Measurements from ENCODE around the gene CALHM4.

CALHM4 gene

DNA sequence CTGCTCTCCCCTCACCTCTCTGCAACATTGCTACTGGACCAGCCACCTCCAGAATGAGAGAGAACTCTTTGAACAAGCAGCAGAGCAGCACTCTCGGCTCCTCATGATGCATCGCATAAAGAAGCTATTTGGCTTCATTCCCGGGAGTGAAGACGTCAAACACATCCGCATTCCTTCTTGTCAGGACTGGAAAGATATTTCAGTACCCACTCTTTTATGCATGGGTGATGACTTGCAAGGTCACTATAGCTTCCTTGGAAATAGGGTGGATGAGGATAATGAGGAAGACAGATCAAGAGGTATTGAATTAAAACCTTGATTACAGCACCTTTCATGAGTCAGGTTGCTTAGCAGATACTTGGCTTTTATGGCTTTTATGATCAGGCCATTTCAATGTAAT is 4.3 kb downstream of the CALHM4 start:
- TF ChIP-seq GATA3 (IDR thresholded peaks at IDR 0.05; ENCODE audit: low read depth, low read length), result no peak
- no peak for TF ChIP-seq GATA2 (IDR thresholded peaks at IDR 0.05; ENCODE audit: low read depth, low read length)

GRCh38 chr6:116560130-116560529 is 6.6 kb downstream of the CALHM4 start:
- no peak for TF ChIP-seq GATA2 (IDR thresholded peaks at IDR 0.05; ENCODE audit: low read depth, low read length)
- TF ChIP-seq GATA3 (IDR thresholded peaks at IDR 0.05; ENCODE audit: low read depth, low read length), result no peak

- no peak for TF ChIP-seq GATA3 (IDR thresholded peaks at IDR 0.05; ENCODE audit: low read depth, low read length)
- no peak for TF ChIP-seq GATA2 (IDR thresholded peaks at IDR 0.05; ENCODE audit: low read depth, low read length)
Observed at GRCh38 chr6:116561377-116562018, 7.9 kb downstream of the CALHM4 start.

DNA sequence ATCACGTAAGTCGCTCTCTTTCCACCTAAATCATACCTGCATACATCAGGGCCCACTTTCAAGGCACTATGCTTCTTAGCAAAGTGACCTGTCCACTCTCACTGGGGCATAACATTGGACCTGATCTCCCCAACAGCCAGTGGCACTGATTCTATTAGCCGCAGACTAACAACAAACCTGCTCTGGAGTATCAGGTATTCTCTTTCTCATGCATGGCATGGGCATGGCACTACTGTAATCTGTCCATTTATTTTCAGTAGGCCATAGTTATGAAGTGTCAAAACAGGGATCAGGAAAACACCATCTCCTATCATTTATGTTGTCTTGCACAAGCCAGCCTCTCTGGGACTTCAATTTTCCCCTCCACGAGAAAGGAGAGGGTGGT is 8.5 kb downstream of the CALHM4 start:
- TF ChIP-seq GATA3 (IDR thresholded peaks at IDR 0.05; ENCODE audit: low read depth, low read length), result no peak
- no peak for TF ChIP-seq GATA2 (IDR thresholded peaks at IDR 0.05; ENCODE audit: low read depth, low read length)

DNA sequence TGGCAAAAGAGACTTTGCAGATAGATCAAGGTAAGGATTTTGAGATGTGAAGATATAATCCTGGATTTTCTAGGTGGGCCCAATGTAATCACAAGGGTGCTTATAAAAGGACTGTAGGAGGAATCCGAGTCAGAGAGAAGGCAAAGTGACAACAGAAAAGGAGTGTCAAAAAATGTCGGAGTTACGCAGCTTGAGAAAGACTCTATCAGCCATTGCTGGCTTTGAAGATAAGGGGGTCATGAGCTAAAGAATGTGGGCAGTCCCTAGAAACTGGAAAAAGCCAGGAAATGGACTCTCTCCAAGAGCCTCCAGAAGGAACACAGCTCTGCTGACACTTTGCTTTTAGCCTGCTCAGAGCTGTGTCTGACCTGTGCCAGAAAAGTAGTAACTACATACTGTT is 9.1 kb downstream of the CALHM4 start:
- TF ChIP-seq GATA2 (IDR thresholded peaks at IDR 0.05; ENCODE audit: low read depth, low read length) (no peak), GATA3 (IDR thresholded peaks at IDR 0.05; ENCODE audit: low read depth, low read length) (no peak)

DNA sequence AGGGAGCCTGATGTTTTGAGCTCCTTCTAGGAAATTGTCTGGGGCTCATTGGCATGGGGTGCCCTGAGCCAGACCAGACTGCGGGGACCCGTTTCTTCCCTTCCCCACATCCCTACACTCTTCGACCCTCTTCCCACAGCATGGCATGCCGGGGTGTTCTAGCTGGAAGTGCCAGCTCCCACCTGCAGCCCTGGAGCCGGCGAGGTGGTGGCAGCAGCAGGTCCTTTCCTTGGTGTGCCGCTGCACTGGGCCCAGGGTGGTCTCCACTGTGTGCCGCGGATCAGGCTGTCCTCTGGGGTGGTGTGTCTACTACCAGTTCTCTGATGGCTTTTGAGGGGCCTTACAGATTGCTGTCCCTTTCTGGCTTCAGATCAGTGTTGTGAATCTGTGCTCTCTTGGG is 10.3 kb downstream of the CALHM4 start:
- TF ChIP-seq GATA3 (IDR thresholded peaks at IDR 0.05; ENCODE audit: low read depth, low read length) (no peak), GATA2 (IDR thresholded peaks at IDR 0.05; ENCODE audit: low read depth, low read length) (no peak)

GRCh38 chr6:116564311-116564710 is 10.8 kb downstream of the CALHM4 start:
- no peak for TF ChIP-seq GATA3 (IDR thresholded peaks at IDR 0.05; ENCODE audit: low read depth, low read length)
- no peak for TF ChIP-seq GATA2 (IDR thresholded peaks at IDR 0.05; ENCODE audit: low read depth, low read length)

DNA sequence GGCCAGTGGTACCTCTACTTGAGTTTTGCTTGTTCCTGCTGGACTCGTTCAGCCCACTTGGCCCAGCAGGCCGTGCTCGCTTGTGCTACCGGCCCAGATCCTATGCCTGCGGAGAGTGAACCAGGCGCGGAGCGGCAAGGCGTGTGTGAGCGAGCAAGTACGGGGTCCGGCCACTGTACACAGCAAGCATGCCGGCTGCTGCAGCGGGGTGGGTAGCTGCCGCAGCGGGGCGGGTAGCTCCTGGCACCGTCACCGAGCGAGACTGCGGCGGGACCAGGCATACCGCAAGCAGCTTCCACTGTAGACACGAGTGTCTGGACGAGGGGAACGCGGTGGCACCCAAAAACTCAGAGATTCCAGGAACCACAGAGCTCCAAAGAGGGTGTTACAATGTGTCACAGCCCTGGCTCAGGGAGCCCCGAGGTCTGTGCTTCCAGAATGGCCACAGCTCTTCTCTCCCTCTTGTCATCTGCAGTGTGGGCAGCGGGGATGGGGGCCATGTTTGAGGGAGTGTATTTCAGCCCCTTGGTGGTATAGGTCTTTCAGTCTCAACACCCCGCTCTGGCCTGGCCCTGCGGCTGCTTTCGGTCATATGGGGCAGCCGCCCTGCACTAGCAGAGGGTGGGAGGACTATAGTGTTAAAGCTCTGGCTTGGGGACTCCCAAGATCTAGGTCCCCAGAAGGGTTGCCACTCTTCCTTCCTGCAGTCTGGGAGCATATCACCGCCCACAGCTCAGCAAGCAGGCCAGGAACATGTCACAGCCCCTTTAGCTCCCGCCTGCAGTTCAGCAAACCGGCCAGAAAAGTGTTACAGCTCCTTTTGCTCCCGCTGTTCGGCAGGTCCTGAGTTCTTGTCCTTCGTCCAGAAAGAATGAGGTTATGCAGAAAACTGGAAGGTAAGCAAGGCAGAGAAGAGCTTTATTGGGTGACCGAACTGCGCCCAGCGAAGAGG is 11.6 kb downstream of the CALHM4 start:
- no peak for TF ChIP-seq GATA2 (IDR thresholded peaks at IDR 0.05; ENCODE audit: low read depth, low read length)
- TF ChIP-seq GATA3 (IDR thresholded peaks at IDR 0.05; ENCODE audit: low read depth, low read length), result no peak

- TF ChIP-seq GATA2 (IDR thresholded peaks at IDR 0.05; ENCODE audit: low read depth, low read length), result no peak
- no peak for TF ChIP-seq GATA3 (IDR thresholded peaks at IDR 0.05; ENCODE audit: low read depth, low read length)
Observed at GRCh38 chr6:116568111-116568510, 14.6 kb downstream of the CALHM4 start.

DNA sequence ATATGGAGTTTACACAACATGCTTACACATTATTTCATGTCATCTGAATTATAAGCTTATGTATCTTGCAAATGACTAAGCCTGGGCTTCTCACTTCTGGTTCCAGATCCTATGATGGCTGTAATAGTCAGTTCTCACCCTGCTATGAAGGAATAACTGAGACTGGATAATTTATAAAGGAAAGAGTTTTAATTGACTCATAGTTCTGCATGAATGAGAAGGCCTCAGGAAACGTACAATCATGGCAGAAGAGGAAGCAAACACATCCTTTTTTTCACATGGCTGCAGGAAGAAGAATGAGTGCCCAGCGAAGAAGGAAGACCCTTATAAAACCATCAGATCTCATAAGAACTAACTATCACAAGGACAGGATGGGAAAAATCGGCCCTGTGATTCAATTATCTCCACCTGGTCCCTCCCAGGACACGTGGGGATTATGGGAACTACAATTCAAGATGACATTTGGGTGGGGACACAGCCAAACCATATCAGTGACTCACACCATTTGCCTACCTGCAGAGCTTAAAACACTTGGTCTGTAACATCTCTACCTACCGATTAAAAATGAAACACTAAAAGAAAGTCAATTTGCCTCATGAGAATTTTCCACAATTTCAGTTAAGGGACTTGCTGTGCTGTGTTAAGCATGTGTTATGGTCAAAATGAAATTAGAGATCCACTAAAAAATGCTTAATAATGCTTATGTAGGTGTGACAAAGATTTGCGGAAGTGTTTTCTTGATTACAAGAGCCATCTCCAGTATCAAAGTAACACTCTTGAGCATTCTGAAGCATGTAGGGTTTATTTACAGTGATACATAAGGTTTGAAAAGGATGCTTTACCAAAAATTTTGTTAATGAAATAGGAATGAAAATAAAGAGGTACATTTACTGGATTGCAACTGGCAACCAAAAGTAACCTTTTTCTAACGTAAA is 15.5 kb downstream of the CALHM4 start:
- no peak for TF ChIP-seq GATA2 (IDR thresholded peaks at IDR 0.05; ENCODE audit: low read depth, low read length)
- TF ChIP-seq GATA3 (IDR thresholded peaks at IDR 0.05; ENCODE audit: low read depth, low read length), result no peak

- TF ChIP-seq GATA2 (IDR thresholded peaks at IDR 0.05; ENCODE audit: low read depth, low read length), result no peak
- no peak for TF ChIP-seq GATA3 (IDR thresholded peaks at IDR 0.05; ENCODE audit: low read depth, low read length)
Observed at GRCh38 chr6:116570856-116571682, 17.5 kb downstream of the CALHM4 start, which contains the start of gene RWDD1. Gene RWDD1, plus strand, starts transcription at chr6:116571504. Its CDS starts 79 bp downstream, at chr6:116571583.

DNA sequence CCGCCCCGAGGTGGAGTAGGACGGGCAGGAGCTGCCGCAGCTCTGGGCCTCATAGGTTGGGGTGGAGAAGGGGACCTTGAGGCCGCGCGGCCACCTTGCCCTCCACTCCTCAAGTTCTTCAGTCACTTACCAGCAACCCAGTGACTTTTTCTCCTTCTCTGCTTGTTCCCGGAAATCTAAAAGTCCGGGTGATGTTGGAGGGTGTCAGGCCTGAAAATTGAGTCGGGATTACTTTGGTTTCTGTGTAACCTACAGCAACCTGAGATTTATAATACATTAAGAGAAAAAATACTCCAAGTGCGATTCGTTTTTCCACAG is 18.1 kb downstream of the CALHM4 start:
- TF ChIP-seq GATA3 (IDR thresholded peaks at IDR 0.05; ENCODE audit: low read depth, low read length), result no peak
- no peak for TF ChIP-seq GATA2 (IDR thresholded peaks at IDR 0.05; ENCODE audit: low read depth, low read length)

DNA sequence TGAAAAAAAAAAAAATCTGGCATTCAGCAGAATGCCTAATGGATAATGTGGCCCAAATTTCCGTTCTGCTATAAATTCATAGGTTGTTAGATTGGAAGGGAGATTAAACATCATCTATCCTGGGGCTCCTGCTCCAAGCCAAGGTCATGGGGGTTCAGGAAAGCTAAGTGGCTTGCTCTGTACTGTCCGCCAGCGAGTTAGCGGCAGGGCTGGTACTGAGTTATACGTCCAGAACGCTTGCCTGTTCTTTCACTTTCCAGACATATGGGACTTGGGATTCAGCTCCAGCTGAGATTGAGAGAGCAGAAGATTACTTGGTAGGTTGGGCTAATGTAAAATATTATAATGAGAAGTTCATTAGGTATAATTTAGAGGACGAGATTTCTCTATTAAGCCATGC is 18.6 kb downstream of the CALHM4 start:
- TF ChIP-seq GATA3 (IDR thresholded peaks at IDR 0.05; ENCODE audit: low read depth, low read length), result no peak
- TF ChIP-seq GATA2 (IDR thresholded peaks at IDR 0.05; ENCODE audit: low read depth, low read length), result no peak
